K562 (cell line): Measurements from ENCODE around the gene TIMP1. TPM values are rescaled to one million over a fixed set of nuclear protein-coding genes. Genes with fewer than 3 reads are reported as not detected.
A peak's percentile ranks its signal among the peaks of the same experiment; 100 is the strongest.

Experiments used
- ATF1 ChIP-seq, 2 experiments: fragments of 450-650 bp in 1 of 2; IDR thresholded peaks; 2 replicates each; pipeline ENCODE4 v1.6.1; 2016; ENCODE audit warnings: missing compliant biosample characterization in 1 of 2, missing genetic modification characterization in 1 of 2
- CEBPB ChIP-seq: fragments of 450-650 bp; IDR thresholded peaks from 2 replicates; pipeline ENCODE4 v1.6.1; 2016; ENCODE audit warnings: missing genetic modification characterization, missing compliant biosample characterization
- FUS ChIP-seq: fragments of 200-400 bp; formaldehyde crosslinking; optimal IDR thresholded peaks from 2 replicates; pipeline ENCODE3; 2017; ENCODE audit warnings: low read depth, low read length
- PCBP2 ChIP-seq: fragments of 200-400 bp; formaldehyde crosslinking; IDR thresholded peaks from 2 replicates; pipeline ENCODE4 v1.6.1; 2018; ENCODE audit warnings: low read length, low read depth, mild to moderate bottlenecking, moderate library complexity; ENCODE audit not compliant: poor library complexity, severe bottlenecking
- SAFB ChIP-seq: fragments of 200-400 bp; formaldehyde crosslinking; IDR thresholded peaks from 2 replicates; pipeline ENCODE4 v1.6.1; 2017; ENCODE audit warnings: low read depth, low read length, borderline replicate concordance
- XRCC4 ChIP-seq: IDR thresholded peaks from one replicate; pipeline ENCODE4 v1.6.1; 2011; ENCODE audit not compliant: insufficient read depth, insufficient read length; ENCODE audit errors: extremely low read depth
- ZC3H4 ChIP-seq: sonication (generic); formaldehyde crosslinking; IDR thresholded peaks from 2 replicates; pipeline ENCODE4 v1.9.0; 2021; ENCODE audit warnings: missing genetic modification reagents, borderline replicate concordance
- ZNF239 ChIP-seq: fragments of 250-450 bp; sonication (Bioruptor Pico); IDR thresholded peaks from 2 replicates; pipeline ENCODE4 v1.4.0; 2020; ENCODE audit warnings: mild to moderate bottlenecking
- ZNF778 ChIP-seq: fragments of 450-650 bp; formaldehyde crosslinking; IDR thresholded peaks from 2 replicates; pipeline ENCODE4 v1.4.0; 2020; ENCODE audit warnings: mild to moderate bottlenecking, moderate library complexity
- polyA plus RNA-seq, 8 experiments: library from polyadenylated mRNA; depleted of rRNA in 4 of 8; stranded (reverse) in 5 of 8; unstranded in 3 of 8; fragments of >200 nt; fragmentation: Nextera tagmentation in 2 of 8; fragmentation: Illumina TruSeq in 1 of 8; extraction: Ambion mirVana in 2 of 8; extraction: Trizol in 1 of 8; gene quantifications; 2 replicates each; pipeline versions ENCODE4 v1.2.1 to v1.2.3, GENCODE V29; 2011 to 2014; ENCODE audit warnings: inconsistent platforms in 1 of 8, missing spikeins in 1 of 8
- total RNA-seq, 7 experiments: library from RNA; depleted of rRNA in 6 of 7; stranded (reverse); fragments of >200 nt in 6 of 7; fragmentation: Illumina TruSeq in 2 of 7; extraction: Trizol in 2 of 7; gene quantifications; 2 replicates each; pipeline versions ENCODE4 v1.2.1 to v1.2.3, GENCODE V29; 2011 to 2021; ENCODE audit warnings: low replicate concordance in 1 of 7
- TF ChIP-seq, protein P1 (sequence below), 2 experiments: IDR thresholded peaks in 1 of 2; conservative IDR thresholded peaks in 1 of 2; 2 replicates each; pipeline ENCODE4 v1.6.1; 2016; ENCODE audit warnings: low read depth in 2 of 2, mild to moderate bottlenecking in 1 of 2, missing compliant biosample characterization in 1 of 2, missing genetic modification characterization in 1 of 2, moderate library complexity in 1 of 2
- TF ChIP-seq, protein P2 (sequence below): fragments of 450-650 bp; IDR thresholded peaks from 2 replicates; pipeline ENCODE4 v1.6.1; 2016; ENCODE audit warnings: mild to moderate bottlenecking, moderate library complexity

Gene TIMP1
- total and polyA plus RNA-seq, 9 of the 15 experiments (the other 6 are each of a cell fraction or from before 2014, with no cell fraction given) = 115 to 699 (median 273) TPM

DNA sequence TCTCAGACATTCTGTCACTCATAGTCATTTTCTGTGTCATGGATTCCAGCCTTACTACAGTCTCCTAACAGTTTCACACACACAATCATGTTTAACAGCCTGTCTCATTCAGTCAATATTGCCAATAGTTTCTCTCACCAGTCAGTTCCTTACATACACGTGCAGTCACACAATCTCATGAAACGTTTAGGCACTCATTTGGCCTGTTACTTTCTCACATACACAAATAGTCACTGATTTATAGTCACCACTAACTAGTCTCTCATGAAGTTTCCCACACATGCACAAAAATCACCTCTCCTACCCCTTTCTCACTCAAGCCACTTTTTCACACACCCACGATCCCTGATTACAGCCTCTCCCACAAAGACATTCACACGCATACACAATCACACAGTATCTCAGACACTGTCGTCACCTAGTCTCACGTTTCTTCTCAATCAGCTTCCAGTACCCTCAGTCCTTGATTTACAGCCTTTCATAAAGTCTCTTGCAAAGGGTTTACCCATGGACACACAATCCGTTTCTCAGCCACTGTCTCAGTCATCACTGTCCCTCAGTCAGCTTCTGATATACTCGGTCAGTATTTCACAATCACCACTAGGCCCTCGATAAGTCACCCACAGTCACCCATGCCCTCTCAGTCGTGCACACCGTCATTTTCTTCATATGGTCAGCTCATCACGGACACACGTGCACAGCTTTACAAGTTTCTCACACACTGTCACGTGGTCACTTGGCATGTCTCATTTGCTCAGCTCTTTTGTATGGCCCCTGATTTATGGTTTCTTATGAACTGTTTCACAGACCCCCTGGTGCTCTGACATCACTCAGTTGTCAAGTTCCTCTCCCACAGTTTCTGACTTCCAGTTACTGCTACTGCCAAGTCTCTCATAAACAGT, 51.7 kb downstream of the TIMP1 start (continued):
- TF ChIP-seq, protein P1, sequence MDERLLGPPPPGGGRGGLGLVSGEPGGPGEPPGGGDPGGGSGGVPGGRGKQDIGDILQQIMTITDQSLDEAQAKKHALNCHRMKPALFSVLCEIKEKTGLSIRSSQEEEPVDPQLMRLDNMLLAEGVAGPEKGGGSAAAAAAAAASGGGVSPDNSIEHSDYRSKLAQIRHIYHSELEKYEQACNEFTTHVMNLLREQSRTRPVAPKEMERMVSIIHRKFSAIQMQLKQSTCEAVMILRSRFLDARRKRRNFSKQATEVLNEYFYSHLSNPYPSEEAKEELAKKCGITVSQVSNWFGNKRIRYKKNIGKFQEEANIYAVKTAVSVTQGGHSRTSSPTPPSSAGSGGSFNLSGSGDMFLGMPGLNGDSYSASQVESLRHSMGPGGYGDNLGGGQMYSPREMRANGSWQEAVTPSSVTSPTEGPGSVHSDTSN (CRISPR knock-in tag; IDR thresholded peaks at IDR 0.05; ENCODE audit: low read depth) = no peak
- TF ChIP-seq, protein P1 (tag; conservative IDR thresholded peaks at IDR 0.05; ENCODE audit: low read depth) = 0 out of 2 replicates have a peak, but pooled peaks have one; percentile 15
- TF ChIP-seq ZNF778 (CRISPR knock-in tag) = no peak
- TF ChIP-seq, protein P2, sequence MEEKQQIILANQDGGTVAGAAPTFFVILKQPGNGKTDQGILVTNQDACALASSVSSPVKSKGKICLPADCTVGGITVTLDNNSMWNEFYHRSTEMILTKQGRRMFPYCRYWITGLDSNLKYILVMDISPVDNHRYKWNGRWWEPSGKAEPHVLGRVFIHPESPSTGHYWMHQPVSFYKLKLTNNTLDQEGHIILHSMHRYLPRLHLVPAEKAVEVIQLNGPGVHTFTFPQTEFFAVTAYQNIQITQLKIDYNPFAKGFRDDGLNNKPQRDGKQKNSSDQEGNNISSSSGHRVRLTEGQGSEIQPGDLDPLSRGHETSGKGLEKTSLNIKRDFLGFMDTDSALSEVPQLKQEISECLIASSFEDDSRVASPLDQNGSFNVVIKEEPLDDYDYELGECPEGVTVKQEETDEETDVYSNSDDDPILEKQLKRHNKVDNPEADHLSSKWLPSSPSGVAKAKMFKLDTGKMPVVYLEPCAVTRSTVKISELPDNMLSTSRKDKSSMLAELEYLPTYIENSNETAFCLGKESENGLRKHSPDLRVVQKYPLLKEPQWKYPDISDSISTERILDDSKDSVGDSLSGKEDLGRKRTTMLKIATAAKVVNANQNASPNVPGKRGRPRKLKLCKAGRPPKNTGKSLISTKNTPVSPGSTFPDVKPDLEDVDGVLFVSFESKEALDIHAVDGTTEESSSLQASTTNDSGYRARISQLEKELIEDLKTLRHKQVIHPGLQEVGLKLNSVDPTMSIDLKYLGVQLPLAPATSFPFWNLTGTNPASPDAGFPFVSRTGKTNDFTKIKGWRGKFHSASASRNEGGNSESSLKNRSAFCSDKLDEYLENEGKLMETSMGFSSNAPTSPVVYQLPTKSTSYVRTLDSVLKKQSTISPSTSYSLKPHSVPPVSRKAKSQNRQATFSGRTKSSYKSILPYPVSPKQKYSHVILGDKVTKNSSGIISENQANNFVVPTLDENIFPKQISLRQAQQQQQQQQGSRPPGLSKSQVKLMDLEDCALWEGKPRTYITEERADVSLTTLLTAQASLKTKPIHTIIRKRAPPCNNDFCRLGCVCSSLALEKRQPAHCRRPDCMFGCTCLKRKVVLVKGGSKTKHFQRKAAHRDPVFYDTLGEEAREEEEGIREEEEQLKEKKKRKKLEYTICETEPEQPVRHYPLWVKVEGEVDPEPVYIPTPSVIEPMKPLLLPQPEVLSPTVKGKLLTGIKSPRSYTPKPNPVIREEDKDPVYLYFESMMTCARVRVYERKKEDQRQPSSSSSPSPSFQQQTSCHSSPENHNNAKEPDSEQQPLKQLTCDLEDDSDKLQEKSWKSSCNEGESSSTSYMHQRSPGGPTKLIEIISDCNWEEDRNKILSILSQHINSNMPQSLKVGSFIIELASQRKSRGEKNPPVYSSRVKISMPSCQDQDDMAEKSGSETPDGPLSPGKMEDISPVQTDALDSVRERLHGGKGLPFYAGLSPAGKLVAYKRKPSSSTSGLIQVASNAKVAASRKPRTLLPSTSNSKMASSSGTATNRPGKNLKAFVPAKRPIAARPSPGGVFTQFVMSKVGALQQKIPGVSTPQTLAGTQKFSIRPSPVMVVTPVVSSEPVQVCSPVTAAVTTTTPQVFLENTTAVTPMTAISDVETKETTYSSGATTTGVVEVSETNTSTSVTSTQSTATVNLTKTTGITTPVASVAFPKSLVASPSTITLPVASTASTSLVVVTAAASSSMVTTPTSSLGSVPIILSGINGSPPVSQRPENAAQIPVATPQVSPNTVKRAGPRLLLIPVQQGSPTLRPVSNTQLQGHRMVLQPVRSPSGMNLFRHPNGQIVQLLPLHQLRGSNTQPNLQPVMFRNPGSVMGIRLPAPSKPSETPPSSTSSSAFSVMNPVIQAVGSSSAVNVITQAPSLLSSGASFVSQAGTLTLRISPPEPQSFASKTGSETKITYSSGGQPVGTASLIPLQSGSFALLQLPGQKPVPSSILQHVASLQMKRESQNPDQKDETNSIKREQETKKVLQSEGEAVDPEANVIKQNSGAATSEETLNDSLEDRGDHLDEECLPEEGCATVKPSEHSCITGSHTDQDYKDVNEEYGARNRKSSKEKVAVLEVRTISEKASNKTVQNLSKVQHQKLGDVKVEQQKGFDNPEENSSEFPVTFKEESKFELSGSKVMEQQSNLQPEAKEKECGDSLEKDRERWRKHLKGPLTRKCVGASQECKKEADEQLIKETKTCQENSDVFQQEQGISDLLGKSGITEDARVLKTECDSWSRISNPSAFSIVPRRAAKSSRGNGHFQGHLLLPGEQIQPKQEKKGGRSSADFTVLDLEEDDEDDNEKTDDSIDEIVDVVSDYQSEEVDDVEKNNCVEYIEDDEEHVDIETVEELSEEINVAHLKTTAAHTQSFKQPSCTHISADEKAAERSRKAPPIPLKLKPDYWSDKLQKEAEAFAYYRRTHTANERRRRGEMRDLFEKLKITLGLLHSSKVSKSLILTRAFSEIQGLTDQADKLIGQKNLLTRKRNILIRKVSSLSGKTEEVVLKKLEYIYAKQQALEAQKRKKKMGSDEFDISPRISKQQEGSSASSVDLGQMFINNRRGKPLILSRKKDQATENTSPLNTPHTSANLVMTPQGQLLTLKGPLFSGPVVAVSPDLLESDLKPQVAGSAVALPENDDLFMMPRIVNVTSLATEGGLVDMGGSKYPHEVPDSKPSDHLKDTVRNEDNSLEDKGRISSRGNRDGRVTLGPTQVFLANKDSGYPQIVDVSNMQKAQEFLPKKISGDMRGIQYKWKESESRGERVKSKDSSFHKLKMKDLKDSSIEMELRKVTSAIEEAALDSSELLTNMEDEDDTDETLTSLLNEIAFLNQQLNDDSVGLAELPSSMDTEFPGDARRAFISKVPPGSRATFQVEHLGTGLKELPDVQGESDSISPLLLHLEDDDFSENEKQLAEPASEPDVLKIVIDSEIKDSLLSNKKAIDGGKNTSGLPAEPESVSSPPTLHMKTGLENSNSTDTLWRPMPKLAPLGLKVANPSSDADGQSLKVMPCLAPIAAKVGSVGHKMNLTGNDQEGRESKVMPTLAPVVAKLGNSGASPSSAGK = no peak
- peak; percentile 86 for TF ChIP-seq CEBPB
- TF ChIP-seq SAFB = no peak
- TF ChIP-seq PCBP2 = no peak
- TF ChIP-seq ZC3H4 (CRISPR knock-in tag) = no peak
- TF ChIP-seq ZNF239 = no peak
- TF ChIP-seq FUS = no peak
- TF ChIP-seq XRCC4 = no peak
- TF ChIP-seq ATF1 (CRISPR knock-in tag; IDR thresholded peaks at IDR 0.05) = no peak
- TF ChIP-seq ATF1 (tag; IDR thresholded peaks at IDR 0.05) = no peak
